ENCODE measurements around the gene EEIG2.

EEIG2 gene

GRCh38 chr1:108590957-108591356 lies 31.1 kb downstream of the EEIG2 start:
- TF ChIP-seq YY1 (IDR thresholded peaks at IDR 0.05; ENCODE audit: low read depth) (no peak), CEBPB (IDR thresholded peaks at IDR 0.05) (no peak), TAF1 (IDR thresholded peaks at IDR 0.05; ENCODE audit: low read depth) (no peak), EP300 (IDR thresholded peaks at IDR 0.05; ENCODE audit: borderline replicate concordance) (no peak), REST (IDR thresholded peaks at IDR 0.05; ENCODE audit: low read depth) (no peak), CREB1 (IDR thresholded peaks at IDR 0.05; ENCODE audit: low read depth) (no peak), EGR1 (IDR thresholded peaks at IDR 0.05) (no peak), TCF12 (IDR thresholded peaks at IDR 0.05; ENCODE audit: low read depth) (no peak), ZBTB7A (IDR thresholded peaks at IDR 0.05; ENCODE audit: low read depth) (no peak), FOXM1 (IDR thresholded peaks at IDR 0.05; ENCODE audit: borderline replicate concordance, low read depth) (no peak), MAX (IDR thresholded peaks at IDR 0.05) (no peak), TEAD4 (IDR thresholded peaks at IDR 0.05) (no peak), NFIC (IDR thresholded peaks at IDR 0.05) (no peak), RAD21 (IDR thresholded peaks at IDR 0.05; ENCODE audit: low read depth) (no peak)
- TF ChIP-seq, protein P1, sequence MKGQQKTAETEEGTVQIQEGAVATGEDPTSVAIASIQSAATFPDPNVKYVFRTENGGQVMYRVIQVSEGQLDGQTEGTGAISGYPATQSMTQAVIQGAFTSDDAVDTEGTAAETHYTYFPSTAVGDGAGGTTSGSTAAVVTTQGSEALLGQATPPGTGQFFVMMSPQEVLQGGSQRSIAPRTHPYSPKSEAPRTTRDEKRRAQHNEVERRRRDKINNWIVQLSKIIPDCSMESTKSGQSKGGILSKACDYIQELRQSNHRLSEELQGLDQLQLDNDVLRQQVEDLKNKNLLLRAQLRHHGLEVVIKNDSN (IDR thresholded peaks at IDR 0.05): no peak

DNA sequence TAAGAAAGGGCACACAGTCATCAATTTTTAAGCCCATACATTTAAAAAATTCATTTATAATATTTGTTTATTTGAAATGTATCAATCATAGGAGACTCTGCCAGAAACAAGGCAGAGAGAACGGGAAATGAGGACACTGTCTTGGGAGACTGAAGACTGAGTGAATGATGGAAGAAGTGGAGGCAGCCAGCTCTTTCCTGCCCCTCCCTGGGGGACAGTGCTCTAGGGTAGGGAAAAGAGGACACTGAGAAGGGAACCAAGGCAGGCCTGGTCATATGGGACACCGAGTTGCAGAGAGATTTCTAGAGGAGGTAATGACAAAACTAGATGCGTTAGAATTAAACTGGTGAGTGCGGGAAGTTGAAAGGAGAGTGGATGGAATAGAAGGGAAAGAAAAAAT lies 31.6 kb downstream of the EEIG2 start:
- TF ChIP-seq TCF12 (IDR thresholded peaks at IDR 0.05; ENCODE audit: low read depth) (no peak), CREB1 (IDR thresholded peaks at IDR 0.05; ENCODE audit: low read depth) (no peak), RAD21 (IDR thresholded peaks at IDR 0.05; ENCODE audit: low read depth) (no peak), YY1 (IDR thresholded peaks at IDR 0.05; ENCODE audit: low read depth) (no peak), EGR1 (IDR thresholded peaks at IDR 0.05) (no peak), MAX (IDR thresholded peaks at IDR 0.05) (no peak), TEAD4 (IDR thresholded peaks at IDR 0.05) (no peak), EP300 (IDR thresholded peaks at IDR 0.05; ENCODE audit: borderline replicate concordance) (no peak), NFIC (IDR thresholded peaks at IDR 0.05) (no peak), FOXM1 (IDR thresholded peaks at IDR 0.05; ENCODE audit: borderline replicate concordance, low read depth) (no peak), CEBPB (IDR thresholded peaks at IDR 0.05) (no peak), REST (IDR thresholded peaks at IDR 0.05; ENCODE audit: low read depth) (no peak), ZBTB7A (IDR thresholded peaks at IDR 0.05; ENCODE audit: low read depth) (no peak), TAF1 (IDR thresholded peaks at IDR 0.05; ENCODE audit: low read depth) (no peak)
- TF ChIP-seq, protein P1 (IDR thresholded peaks at IDR 0.05): no peak

- TF ChIP-seq REST (IDR thresholded peaks at IDR 0.05; ENCODE audit: low read depth): no peak
- no peak for TF ChIP-seq CEBPB (IDR thresholded peaks at IDR 0.05)
- TF ChIP-seq EP300 (IDR thresholded peaks at IDR 0.05; ENCODE audit: borderline replicate concordance): no peak
- TF ChIP-seq ZBTB7A (IDR thresholded peaks at IDR 0.05; ENCODE audit: low read depth): no peak
These were observed 32.3 kb downstream of the EEIG2 start for GRCh38 chr1:108592030-108592759.

GRCh38 chr1:108593448-108593847 lies 33.5 kb downstream of the EEIG2 start:
- TF ChIP-seq MAX (IDR thresholded peaks at IDR 0.05): no peak
- TF ChIP-seq EGR1 (IDR thresholded peaks at IDR 0.05): no peak
- TF ChIP-seq TAF1 (IDR thresholded peaks at IDR 0.05; ENCODE audit: low read depth): no peak
- TF ChIP-seq RAD21 (IDR thresholded peaks at IDR 0.05; ENCODE audit: low read depth): no peak
- TF ChIP-seq, protein P1 (IDR thresholded peaks at IDR 0.05): no peak
- no peak for TF ChIP-seq CREB1 (IDR thresholded peaks at IDR 0.05; ENCODE audit: low read depth)
- TF ChIP-seq TEAD4 (IDR thresholded peaks at IDR 0.05): no peak
- TF ChIP-seq NFIC (IDR thresholded peaks at IDR 0.05): no peak
- TF ChIP-seq CEBPB (IDR thresholded peaks at IDR 0.05): no peak
